ENCODE data around the gene KRTAP20-1.

- no peak for TF ChIP-seq CTCF (conservative IDR thresholded peaks at IDR 0.05 in 1 of 2, IDR thresholded peaks at IDR 0.05 in 1 of 2; ENCODE audit: extremely low read depth in 1 of 2, insufficient read depth in 1 of 2, low read depth in 1 of 2, low read length in 2 of 2)
- TF ChIP-seq EZH2 (IDR thresholded peaks at IDR 0.05; ENCODE audit: borderline replicate concordance, low read length): no peak
Measured at GRCh38 chr21:30623362-30623761, 7.1 kb downstream of the KRTAP20-1 start.

Measured in mammary epithelial cell (primary cell).